ENCODE results near the gene BFAR. TPM values are rescaled to one million over a fixed set of nuclear protein-coding genes. Genes with fewer than 3 reads are reported as not detected.

Gene BFAR
- total and polyA plus RNA-seq, 2 donors (not counting 1 experiment from before 2014, with no cell fraction given): 30.7 to 72.9 TPM

GRCh38 chr16:14608604-14609003, 24.1 kb upstream of the BFAR start:
- no peak for DNase-seq
- H3K4me2 ChIP-seq (replicated peaks; ENCODE audit: low read depth, low read length, poor library complexity, severe bottlenecking): peak overlapping the region; percentile 51
- ChIA-PET CTCF (interaction anchor here (0.6 to 1.0 kb wide), 2 partner anchors 9 kb away, joined by 4 read pairs; no protein-coding TSS in a partner anchor), POLR2A (interaction anchor here (0.5 kb wide), 1 partner anchor 32 kb away, joined by 3 read pairs; no protein-coding TSS in a partner anchor)
- no peak overlapping the region for H2AFZ ChIP-seq (ENCODE audit: insufficient read depth, low read depth, low read length, poor library complexity, severe bottlenecking)
- H3K27ac ChIP-seq (ENCODE audit: low read length in 2 of 2): peak overlapping the region; percentile 9 to 63
- peak overlapping the region; percentile 19 for H3K9ac ChIP-seq (ENCODE audit: low read length)
- H3K9me3 Mint-ChIP-seq (ENCODE audit: insufficient read depth): no peaks in the 10 kb centered on the region
- H3K36me3 ChIP-seq (replicated peaks in 1 of 2; ENCODE audit: control extremely low read depth in 1 of 2, control insufficient read depth in 1 of 2, extremely low read depth in 1 of 2, insufficient read depth in 2 of 2, low read length in 1 of 2): peaks cover 4 to 57% of the 10 kb centered on the region in 2 experiments
- no peak overlapping the region for H3K4me3 ChIP-seq (ENCODE audit: control extremely low read depth in 1 of 5, extremely low read depth in 1 of 5, insufficient read depth in 1 of 5, low read depth in 2 of 5, low read length in 4 of 5)
- H3K4me3 Mint-ChIP-seq: peak overlapping the region; percentile 79
- TF ChIP-seq CTCF (IDR thresholded peaks at IDR 0.05): no peak
- TF ChIP-seq EZH2 (IDR thresholded peaks at IDR 0.05; ENCODE audit: borderline replicate concordance, insufficient read depth, low read depth, low read length, poor library complexity, severe bottlenecking): no peak
- H3K27me3 Mint-ChIP-seq: no peaks in the 10 kb centered on the region
- ATAC-seq (ENCODE audit: low read depth): no peak
- peaks cover 42% of the 10 kb centered on the region for H3K4me1 Mint-ChIP-seq
- intact Hi-C loops (cut with micrococcal nuclease): no loop called here
- peak overlapping the region; percentile 34 for H3K27ac Mint-ChIP-seq
- H3K9me3 ChIP-seq (ENCODE audit: control extremely low read depth in 1 of 3, control insufficient read depth in 2 of 3, insufficient read depth in 1 of 3, low read length in 2 of 3): no peaks in the 10 kb centered on the region
- H4K20me1 ChIP-seq (ENCODE audit: control insufficient read depth, insufficient read depth, low read length, poor library complexity, severe bottlenecking): no peaks in the 10 kb centered on the region
- no peaks in the 10 kb centered on the region for H3K27me3 ChIP-seq (replicated peaks in 1 of 4; ENCODE audit: control extremely low read depth in 1 of 4, control insufficient read depth in 3 of 4, insufficient read depth in 4 of 4, low read length in 3 of 4)
- H3K79me2 ChIP-seq (ENCODE audit: control insufficient read depth, insufficient read depth, low read length): peaks cover 7% of the 10 kb centered on the region
- peaks cover 25 to 34% of the 10 kb centered on the region in 2 donors for H3K4me1 ChIP-seq (ENCODE audit: control insufficient read depth in 2 of 2, insufficient read depth in 2 of 2, low read length in 2 of 2)
- whole genome bisulfite sequencing (ENCODE audit: insufficient coverage): 100% methylated on average over 4 of the region's 6 CpGs

- Mint-ChIP-seq H3K9me3 (ENCODE audit: insufficient read depth) (no peaks in the 10 kb centered on the region), H3K27ac (no peak overlapping the region), H3K4me1 (peaks cover 42% of the 10 kb centered on the region), H3K27me3 (no peaks in the 10 kb centered on the region), H3K4me3 (peak overlapping the region; percentile 19)
- ATAC-seq (ENCODE audit: low read depth) (no peak), DNase-seq (no peak)
- Histone ChIP-seq H3K27ac (ENCODE audit: low read length in 2 of 2) (no peak overlapping the region), H4K20me1 (ENCODE audit: control insufficient read depth, insufficient read depth, low read length, poor library complexity, severe bottlenecking) (no peaks in the 10 kb centered on the region), H3K36me3 (replicated peaks in 1 of 2; ENCODE audit: control extremely low read depth in 1 of 2, control insufficient read depth in 1 of 2, extremely low read depth in 1 of 2, insufficient read depth in 2 of 2, low read length in 1 of 2) (peaks cover 4 to 57% of the 10 kb centered on the region in 2 experiments), H3K9me3 (ENCODE audit: control extremely low read depth in 1 of 3, control insufficient read depth in 2 of 3, insufficient read depth in 1 of 3, low read length in 2 of 3) (no peaks in the 10 kb centered on the region), H3K9ac (ENCODE audit: low read length) (no peak overlapping the region), H3K79me2 (ENCODE audit: control insufficient read depth, insufficient read depth, low read length) (peaks cover 11% of the 10 kb centered on the region), H3K4me3 (ENCODE audit: control extremely low read depth in 1 of 5, extremely low read depth in 1 of 5, insufficient read depth in 1 of 5, low read depth in 2 of 5, low read length in 4 of 5) (no peak overlapping the region), H3K4me2 (replicated peaks; ENCODE audit: low read depth, low read length, poor library complexity, severe bottlenecking) (no peak overlapping the region), H3K27me3 (replicated peaks in 1 of 4; ENCODE audit: control extremely low read depth in 1 of 4, control insufficient read depth in 3 of 4, insufficient read depth in 4 of 4, low read length in 3 of 4) (no peaks in the 10 kb centered on the region), H3K4me1 (ENCODE audit: control insufficient read depth in 2 of 2, insufficient read depth in 2 of 2, low read length in 2 of 2) (peaks cover 25 to 34% of the 10 kb centered on the region in 2 donors), H2AFZ (ENCODE audit: insufficient read depth, low read depth, low read length, poor library complexity, severe bottlenecking) (no peak overlapping the region)
- intact Hi-C loops (cut with micrococcal nuclease): no loop called here
- POLR2A ChIA-PET: no interaction called here
- no peak for TF ChIP-seq CTCF (IDR thresholded peaks at IDR 0.05)
- TF ChIP-seq EZH2 (IDR thresholded peaks at IDR 0.05; ENCODE audit: borderline replicate concordance, insufficient read depth, low read depth, low read length, poor library complexity, severe bottlenecking): no peak
- CTCF ChIA-PET: interaction anchor here (0.9 kb wide), 1 partner anchor 309 kb away, joined by 3 read pairs; no protein-coding TSS in a partner anchor
- WGBS (ENCODE audit: insufficient coverage): 95% methylated on average over 5 of the region's 6 CpGs
Observed at GRCh38 chr16:14609716-14610115, 23.0 kb upstream of the BFAR start.

Data from B cell (primary cell).